Heart right ventricle (tissue), 16 donors: ENCODE measurements around the gene GRIA3. TPM values are rescaled to one million over a fixed set of nuclear protein-coding genes. Genes with fewer than 3 reads are reported as not detected.

Experiments
- ATAC-seq, 8 donors: fragments of 200-7000 bp; cut with Tn5 transposase; one replicate each; pipeline ENCODE4 v1.9.1; 2020; ENCODE audit warnings: mild to moderate bottlenecking in 8 of 8, moderate library complexity in 8 of 8, moderate number of reproducible peaks in 1 of 8
- DNase-seq, 2 donors: peaks; one replicate each; pipeline ENCODE4 v3.0.0-alpha.2; 2020
- H3K27ac ChIP-seq, 10 donors: fragments of 200-600 bp; sonication (generic) in 2 of 10; one replicate each; pipeline versions ENCODE4 v1.5.0 to v1.8.0; 2020 to 2022; ENCODE audit warnings: mild to moderate bottlenecking in 3 of 10
- H3K27me3 ChIP-seq, 7 donors: fragments of 200-600 bp; one replicate each; pipeline ENCODE4 v1.8.0; 2021 to 2022; ENCODE audit warnings: mild to moderate bottlenecking in 2 of 7
- H3K36me3 ChIP-seq, 9 donors: fragments of 200-600 bp; sonication (generic) in 1 of 9; one replicate each; pipeline versions ENCODE4 v1.5.0 to v1.8.0; 2020 to 2022; ENCODE audit warnings: mild to moderate bottlenecking in 2 of 9
- H3K4me1 ChIP-seq, 9 donors: fragments of 200-600 bp; sonication (generic) in 1 of 9; one replicate each; pipeline versions ENCODE4 v1.5.0 to v1.8.0; 2020 to 2022; ENCODE audit warnings: mild to moderate bottlenecking in 4 of 9
- H3K4me3 ChIP-seq, 10 donors: fragments of 200-600 bp; sonication (generic) in 2 of 10; one replicate each; pipeline versions ENCODE4 v1.5.0 to v1.8.0; 2020 to 2022; ENCODE audit warnings: mild to moderate bottlenecking in 7 of 10, moderate library complexity in 2 of 10
- H3K9me3 ChIP-seq, 11 donors: fragments of 200-600 bp in 10 of 11; sonication (generic) in 2 of 11; one replicate each; pipeline versions ENCODE4 v1.5.0 to v1.8.0; 2013 to 2022; ENCODE audit warnings: mild to moderate bottlenecking in 2 of 11, control low read depth in 1 of 11, moderate library complexity in 1 of 11
- CTCF ChIP-seq, 9 donors: fragments of 200-600 bp; sonication (generic) in 2 of 9; IDR thresholded peaks; one replicate each; pipeline versions ENCODE4 v1.5.0 to v1.8.0; 2021 to 2022; ENCODE audit warnings: antibody characterized with exemption in 9 of 9, mild to moderate bottlenecking in 5 of 9, moderate library complexity in 1 of 9
- WGBS, 2 donors: extraction: QIAGEN DNeasy Blood & Tissue Kit; methylation state at CpG; one replicate each; pipeline ENCODE4 v1.1.7; 2013; ENCODE audit warnings: inconsistent platforms in 1 of 2; 5-methylcytosine and 5-hydroxymethylcytosine counted together
- intact Hi-C, 10 donors: fragments of 100-400 bp; cut with DNase I; formaldehyde crosslinking; loops; one replicate each; pipeline versions ENCODE4 v1.11.1 to v1.14.2; 2022
- polyA plus RNA-seq, 2 donors: library from polyadenylated mRNA; stranded (reverse); fragments of 200-250 nt; gene quantifications; one replicate each; pipeline ENCODE4 v1.2.3, GENCODE V29; 2013
- total RNA-seq, 10 donors: library from RNA; stranded (reverse); fragmentation: NEBNext Ultra II Directional in 3 of 10; extraction: Animal tissue kit (Norgen Biotek cat#: 25700) in 3 of 10; gene quantifications; one replicate each; pipeline versions ENCODE4 v1.2.1 to v1.2.4, GENCODE V29; 2021 to 2023
- donor health status: Arrhythmogenic right ventricular cardiomyopathy.
- donor health status: ischemic (EF 13 %, LVEDD 7.1; RV severe dilation, severe dysfunction).
- donor health status: healthy with polysubstance abuse.
- donor health status: DM: no; HTN: yes; CAD: no.
- donor health status: DM: no; HTN: no; CAD: no.
- donor health status: ischemic (EF 25% LVEDD 6.9; RV normal size, moderate dysfunction).
- donor health status: ischemic (EF 25% LVEDD 5.7; RV mildly dilated, moderate dysfunction).
- donor health status: healthy.
- donor health status: DM: yes; HTN: yes; CAD: no.
- donor health status: Ischemic cardiomyopathy.
- donor health status: ischemic (EF 35%, LVEDD 5.7; RV mildly dilated, moderate dysfunction).
- donor health status: nonischemic (EF 11% LVEDD 7.7; RV severe dilation, severe dysfunction).
- donor health status: DM: yes; HTN: yes; CAD: no.
- donor health status: PGD.
- donor health status: ischemic (EF 29% LVEDD 5.4; RV normal size, mild dysfunction).
- donor health status: nonischemic (EF 23%, LVEDD 6.1; RV moderate dilation, normal function).

GRIA3 gene
- total and polyA plus RNA-seq, 12 donors, result 0.06 to 12.4 (median 1.2) TPM

- Histone ChIP-seq H3K9me3 (no peaks in the 10 kb centered on the region), H3K4me1 (no peaks in the 10 kb centered on the region), H3K27ac (no peak overlapping the region), H3K36me3 (no peaks in the 10 kb centered on the region), H3K4me3 (no peak overlapping the region), H3K27me3 (no peaks in the 10 kb centered on the region)
- no peak for TF ChIP-seq CTCF (IDR thresholded peaks at IDR 0.05)
- ATAC-seq (no peak), DNase-seq (no peak)
- intact Hi-C loops, result no loop called here
- WGBS, 2 donors, result 43 to 60% methylated on average over 2 of the region's 2 CpGs
Measured at GRCh38 chrX:123271902-123272301, 87.8 kb downstream of the GRIA3 start.

- Histone ChIP-seq H3K9me3 (no peaks in the 10 kb centered on the region), H3K4me3 (no peak overlapping the region), H3K27ac (no peak overlapping the region), H3K27me3 (no peaks in the 10 kb centered on the region), H3K4me1 (no peaks in the 10 kb centered on the region), H3K36me3 (no peaks in the 10 kb centered on the region)
- intact Hi-C loops, result no loop called here
- no peak for DNase-seq
- no peak for TF ChIP-seq CTCF (IDR thresholded peaks at IDR 0.05)
- WGBS, 2 donors, result 81 to 82% methylated on average over 4 of the region's 4 CpGs
- ATAC-seq, result no peak
Measured at GRCh38 chrX:123272630-123273029, 88.6 kb downstream of the GRIA3 start.

GRCh38 chrX:123274796-123275195, 90.7 kb downstream of the GRIA3 start:
- Histone ChIP-seq H3K4me1 (no peaks in the 10 kb centered on the region), H3K27me3 (peaks cover 0 to 6% (median 0%) of the 10 kb centered on the region in 7 donors), H3K9me3 (no peaks in the 10 kb centered on the region), H3K4me3 (no peak overlapping the region), H3K27ac (no peak overlapping the region), H3K36me3 (no peaks in the 10 kb centered on the region)
- WGBS, 2 donors, result 80 to 92% methylated on average over 2 of the region's 2 CpGs
- DNase-seq, result no peak
- no peak for TF ChIP-seq CTCF (IDR thresholded peaks at IDR 0.05)
- no peak for ATAC-seq
- intact Hi-C loops, result no loop called here

GRCh38 chrX:123277347-123277746, 93.3 kb downstream of the GRIA3 start:
- no peak for TF ChIP-seq CTCF (IDR thresholded peaks at IDR 0.05)
- intact Hi-C loops, result no loop called here

More at GRCh38 chrX:123277347-123277746, 93.3 kb downstream of the GRIA3 start:
- 57 to 70% methylated on average over 4 of the region's 4 CpGs for WGBS, 2 donors
- ATAC-seq (no peak), DNase-seq (no peak)
- no peaks in the 10 kb centered on the region for H3K36me3 ChIP-seq
- H3K4me1 ChIP-seq, result no peaks in the 10 kb centered on the region
- H3K9me3 ChIP-seq, result no peaks in the 10 kb centered on the region
- H3K27ac ChIP-seq, result no peak overlapping the region
- no peak overlapping the region for H3K4me3 ChIP-seq
- peaks cover 0 to 6% (median 0%) of the 10 kb centered on the region in 7 donors for H3K27me3 ChIP-seq
